ENCODE measurements around the gene SDHD. TPM values are rescaled to one million over a fixed set of nuclear protein-coding genes. Genes with fewer than 3 reads are reported as not detected.

The SDHD gene
- polyA plus RNA-seq, 1 donor (not counting 4 experiments of a cell fraction or from before 2014, with no cell fraction given): 101 TPM

GRCh38 chr11:112051768-112052167 is 34.9 kb upstream of the SDHD start:
- Histone ChIP-seq H3K9me1 (ENCODE audit: control insufficient read depth, extremely low read depth, insufficient read depth, low read length) (no peaks in the 10 kb centered on the region), H3K27ac (ENCODE audit: control insufficient read depth, insufficient read depth, low read length) (no peak overlapping the region), H3K4me1 (ENCODE audit: control insufficient read depth, extremely low read depth, insufficient read depth, low read length) (peaks cover 13% of the 10 kb centered on the region), H3K9ac (ENCODE audit: control insufficient read depth, extremely low read depth, insufficient read depth, low read length) (no peak overlapping the region), H2AFZ (ENCODE audit: control insufficient read depth, low read length) (no peak overlapping the region), H3K27me3 (ENCODE audit: control insufficient read depth, extremely low read depth, insufficient read depth, low read length) (no peaks in the 10 kb centered on the region), H3K4me3 (ENCODE audit: control insufficient read depth in 2 of 3, extremely low read depth in 1 of 3, insufficient read depth in 2 of 3, low read depth in 1 of 3, low read length in 3 of 3) (no peak overlapping the region), H3K36me3 (ENCODE audit: control insufficient read depth in 2 of 2, extremely low read depth in 1 of 2, insufficient read depth in 2 of 2, low read length in 2 of 2) (peaks cover 10 to 19% of the 10 kb centered on the region in 2 experiments), H4K20me1 (ENCODE audit: control insufficient read depth, extremely low read depth, insufficient read depth, low read length) (no peaks in the 10 kb centered on the region), H3K9me3 (ENCODE audit: control insufficient read depth, low read depth, low read length) (no peaks in the 10 kb centered on the region), H3K4me2 (ENCODE audit: control insufficient read depth, extremely low read depth, insufficient read depth, low read depth, low read length) (no peak overlapping the region), H3K79me2 (ENCODE audit: control insufficient read depth, insufficient read depth, low read length) (no peaks in the 10 kb centered on the region)
- no peak for DNase-seq (ENCODE audit: low read depth, low spot score)
- dilution Hi-C loops (cut with MboI; ENCODE audit: extremely low pct_ligation_motif_present, low sequenced_read_pairs): no loop called here
- no peak for FAIRE-seq
- TF ChIP-seq EZH2 (IDR thresholded peaks at IDR 0.05; ENCODE audit: low read length): no peak
- no peak for TF ChIP-seq CTCF (optimal IDR thresholded peaks at IDR 0.05 in 1 of 3, IDR thresholded peaks at IDR 0.05 in 1 of 3, conservative IDR thresholded peaks at IDR 0.05 in 1 of 3; ENCODE audit: extremely low read depth in 1 of 3, insufficient read depth in 2 of 3, low read length in 3 of 3)

- Histone ChIP-seq H4K20me1 (ENCODE audit: control insufficient read depth, extremely low read depth, insufficient read depth, low read length) (no peaks in the 10 kb centered on the region), H3K27me3 (ENCODE audit: control insufficient read depth, extremely low read depth, insufficient read depth, low read length) (no peaks in the 10 kb centered on the region), H3K9me3 (ENCODE audit: control insufficient read depth, low read depth, low read length) (no peaks in the 10 kb centered on the region), H3K36me3 (ENCODE audit: control insufficient read depth in 2 of 2, extremely low read depth in 1 of 2, insufficient read depth in 2 of 2, low read length in 2 of 2) (peaks cover 11 to 14% of the 10 kb centered on the region in 2 experiments), H3K27ac (ENCODE audit: control insufficient read depth, insufficient read depth, low read length) (no peak overlapping the region), H2AFZ (ENCODE audit: control insufficient read depth, low read length) (no peak overlapping the region), H3K4me3 (ENCODE audit: control insufficient read depth in 2 of 3, extremely low read depth in 1 of 3, insufficient read depth in 2 of 3, low read depth in 1 of 3, low read length in 3 of 3) (no peak overlapping the region), H3K79me2 (ENCODE audit: control insufficient read depth, insufficient read depth, low read length) (no peaks in the 10 kb centered on the region), H3K9me1 (ENCODE audit: control insufficient read depth, extremely low read depth, insufficient read depth, low read length) (no peaks in the 10 kb centered on the region), H3K4me1 (ENCODE audit: control insufficient read depth, extremely low read depth, insufficient read depth, low read length) (no peaks in the 10 kb centered on the region), H3K4me2 (ENCODE audit: control insufficient read depth, extremely low read depth, insufficient read depth, low read depth, low read length) (no peak overlapping the region), H3K9ac (ENCODE audit: control insufficient read depth, extremely low read depth, insufficient read depth, low read length) (no peak overlapping the region)
- no peak for FAIRE-seq
- no peak for TF ChIP-seq EZH2 (IDR thresholded peaks at IDR 0.05; ENCODE audit: low read length)
- no peak for TF ChIP-seq CTCF (optimal IDR thresholded peaks at IDR 0.05 in 1 of 3, IDR thresholded peaks at IDR 0.05 in 1 of 3, conservative IDR thresholded peaks at IDR 0.05 in 1 of 3; ENCODE audit: extremely low read depth in 1 of 3, insufficient read depth in 2 of 3, low read length in 3 of 3)
- DNase-seq (ENCODE audit: low read depth, low spot score): no peak
- dilution Hi-C loops (cut with MboI; ENCODE audit: extremely low pct_ligation_motif_present, low sequenced_read_pairs): no loop called here
These were observed 29.5 kb upstream of the SDHD start for GRCh38 chr11:112057170-112057569.
